B cell (primary cell): ENCODE results near the gene MAP7D3. TPM values are rescaled to one million over a fixed set of nuclear protein-coding genes. Genes with fewer than 3 reads are reported as not detected.

Experiments
- ATAC-seq: fragments of 200-7000 bp; cut with Tn5 transposase; one replicate; pipeline ENCODE4 v1.10.0; 2021; ENCODE audit warnings: low read depth, mild to moderate bottlenecking, moderate number of reproducible peaks, moderate library complexity
- CTCF ChIA-PET: fragments of 350-600 bp; sonication (Branson Sonifier 250); formaldehyde crosslinking; loops from one replicate; lab custom pipeline; 2021; ENCODE audit warnings: antibody characterized with exemption, inconsistent platforms; lab: Charles Lee
- POLR2A ChIA-PET: fragments of 350-600 bp; sonication (Branson Sonifier 250); formaldehyde crosslinking; loops from one replicate; lab custom pipeline; 2021; ENCODE audit warnings: antibody characterized with exemption; lab: Charles Lee
- DNase-seq: peaks from one replicate; pipeline ENCODE4 v3.0.0; 2013
- H2AFZ ChIP-seq: 2 replicates; pipeline ENCODE4 v1.6.1; 2012; ENCODE audit warnings: mild to moderate bottlenecking, low read depth, low read length; ENCODE audit not compliant: insufficient read depth, poor library complexity, severe bottlenecking
- H3K27ac ChIP-seq, 2 donors: 1 replicate in 1 of 2; 2 replicates in 1 of 2; pipeline ENCODE4 v1.5.1; 2012 to 2013; ENCODE audit warnings: low read length in 2 of 2, mild to moderate bottlenecking in 2 of 2, moderate library complexity in 1 of 2
- H3K27me3 ChIP-seq, 4 experiments: fragments of 200-600 bp in 1 of 4; sonication (generic) in 1 of 4; replicated peaks in 1 of 4; 1 replicate in 2 of 4; 2 replicates in 2 of 4; pipeline versions ENCODE4 v1.6.1 to v1.7.0; 2013 to 2016; ENCODE audit warnings: low read length in 3 of 4, mild to moderate bottlenecking in 2 of 4, mixed read lengths in 1 of 4, moderate library complexity in 1 of 4; ENCODE audit not compliant: insufficient read depth in 4 of 4, control insufficient read depth in 3 of 4; ENCODE audit errors: control extremely low read depth in 1 of 4
- H3K36me3 ChIP-seq, 2 experiments: replicated peaks in 1 of 2; 1 replicate in 1 of 2; 2 replicates in 1 of 2; pipeline versions ENCODE4 v1.6.1 to v1.7.1; 2013; ENCODE audit warnings: low read length in 1 of 2; ENCODE audit not compliant: insufficient read depth in 2 of 2, control insufficient read depth in 1 of 2; ENCODE audit errors: control extremely low read depth in 1 of 2, extremely low read depth in 1 of 2
- H3K4me1 ChIP-seq, 2 donors: fragments of 200-600 bp in 1 of 2; sonication (generic) in 1 of 2; 1 replicate in 1 of 2; 2 replicates in 1 of 2; pipeline versions ENCODE4 v1.5.1 to v1.6.1; 2013 to 2017; ENCODE audit warnings: low read length in 2 of 2; ENCODE audit not compliant: control insufficient read depth in 2 of 2, insufficient read depth in 2 of 2
- H3K4me2 ChIP-seq: replicated peaks from 2 replicates; pipeline ENCODE3; 2012; ENCODE audit warnings: mild to moderate bottlenecking, low read depth, low read length; ENCODE audit not compliant: poor library complexity, severe bottlenecking
- H3K4me3 ChIP-seq, 5 experiments: fragments of 200-600 bp in 1 of 5; sonication (generic) in 1 of 5; 1 replicate in 3 of 5; 2 replicates in 2 of 5; pipeline versions ENCODE4 v1.5.1 to v1.7.0; 2011 to 2016; ENCODE audit warnings: low read length in 4 of 5, mild to moderate bottlenecking in 4 of 5, low read depth in 2 of 5, control low read depth in 1 of 5, moderate library complexity in 1 of 5; ENCODE audit not compliant: insufficient read depth in 1 of 5; ENCODE audit errors: control extremely low read depth in 1 of 5, extremely low read depth in 1 of 5
- H3K79me2 ChIP-seq: fragments of 200-600 bp; sonication (generic); one replicate; pipeline ENCODE4 v1.6.0; 2016; ENCODE audit warnings: low read length; ENCODE audit not compliant: control insufficient read depth, insufficient read depth
- H3K9ac ChIP-seq: fragments of 200-600 bp; sonication (generic); 2 replicates; pipeline ENCODE4 v1.6.1; 2017; ENCODE audit warnings: mild to moderate bottlenecking, low read length, moderate library complexity
- H3K9me3 ChIP-seq, 3 donors: one replicate each; pipeline versions ENCODE4 v1.6.1 to v1.7.1; 2013; ENCODE audit warnings: low read length in 2 of 3; ENCODE audit not compliant: control insufficient read depth in 2 of 3, insufficient read depth in 1 of 3; ENCODE audit errors: control extremely low read depth in 1 of 3
- H4K20me1 ChIP-seq: 2 replicates; pipeline ENCODE4 v1.6.0; 2012; ENCODE audit warnings: mild to moderate bottlenecking, low read length; ENCODE audit not compliant: insufficient read depth, control insufficient read depth, poor library complexity, severe bottlenecking
- H3K27ac Mint-ChIP-seq: one replicate; pipeline ENCODE4 v1.8.0; 2021; ENCODE audit warnings: mixed read lengths
- H3K27me3 Mint-ChIP-seq: one replicate; pipeline ENCODE4 v1.8.0; 2021; ENCODE audit warnings: mixed read lengths
- H3K4me1 Mint-ChIP-seq: one replicate; pipeline ENCODE4 v1.8.0; 2021; ENCODE audit warnings: mixed read lengths
- H3K4me3 Mint-ChIP-seq: one replicate; pipeline ENCODE4 v1.8.0; 2021; ENCODE audit warnings: mixed read lengths
- H3K9me3 Mint-ChIP-seq: one replicate; pipeline ENCODE4 v1.8.0; 2022; ENCODE audit warnings: mixed read lengths; ENCODE audit not compliant: insufficient read depth
- EZH2 ChIP-seq: IDR thresholded peaks from 2 replicates; pipeline ENCODE4 v1.6.1; 2012; ENCODE audit warnings: borderline replicate concordance, low read depth, mild to moderate bottlenecking, moderate library complexity, low read length; ENCODE audit not compliant: insufficient read depth, poor library complexity, severe bottlenecking
- WGBS: methylation state at CpG from one replicate; pipeline ENCODE4 v1.1.5; 2013; ENCODE audit warnings: missing lambda C conversion rate; ENCODE audit not compliant: insufficient coverage; 5-methylcytosine and 5-hydroxymethylcytosine counted together
- intact Hi-C: fragments of 100-400 bp; cut with micrococcal nuclease; formaldehyde crosslinking; loops from one replicate; pipeline ENCODE4 v1.10.0; 2022
- polyA plus RNA-seq: library from polyadenylated mRNA; depleted of rRNA; stranded (reverse); fragments of >200 nt; gene quantifications from 2 replicates; pipeline ENCODE4 v1.2.3, GENCODE V29; 2012
- total RNA-seq, 2 donors: library from RNA; stranded (reverse); fragments of 120-200 nt in 1 of 2; gene quantifications; 1 replicate in 1 of 2; 2 replicates in 1 of 2; pipeline versions ENCODE4 v1.2.3 to v1.2.4, GENCODE V29; 2013 to 2022
- TF ChIP-seq, protein P1 (sequence below): fragments of 200-600 bp; IDR thresholded peaks from one replicate; pipeline ENCODE4 v1.8.0; 2022; ENCODE audit warnings: antibody characterized with exemption, mild to moderate bottlenecking

The MAP7D3 gene
- total and polyA plus RNA-seq, 2 donors (not counting 1 experiment from before 2014, with no cell fraction given): 3.8 to 13.0 TPM

DNA sequence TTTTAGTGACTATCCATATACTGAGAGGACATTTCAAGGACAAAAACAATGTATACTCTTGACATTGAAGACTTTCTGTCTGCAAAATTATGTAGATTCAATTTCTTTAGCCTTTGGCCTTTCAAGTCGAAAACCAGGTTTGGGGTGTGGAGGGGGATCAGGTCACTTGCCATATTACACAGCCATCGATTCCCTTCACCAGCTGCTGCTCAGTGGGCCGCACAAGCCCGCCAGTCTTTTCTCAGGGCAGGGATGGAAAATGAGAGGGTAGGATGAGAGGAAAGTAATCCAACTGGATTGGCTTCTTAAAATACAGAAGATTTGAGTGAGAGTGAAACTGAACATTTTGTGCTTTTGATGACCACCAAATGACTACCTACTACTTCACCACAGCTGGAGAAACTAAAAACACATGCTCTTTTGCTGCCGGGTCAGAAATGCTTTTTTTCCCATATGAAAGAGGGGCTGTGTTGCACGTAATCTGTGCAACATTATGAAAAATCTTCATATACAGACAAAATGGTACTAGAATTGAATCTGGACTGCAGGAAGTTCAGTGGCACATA, 52.4 kb downstream of the MAP7D3 start:
- Histone ChIP-seq H3K4me2 (no peak overlapping the region), H4K20me1 (no peaks in the 10 kb centered on the region), H3K9ac (no peak overlapping the region), H3K27ac (no peak overlapping the region), H2AFZ (no peak overlapping the region), H3K79me2 (no peaks in the 10 kb centered on the region), H3K27me3 (no peaks in the 10 kb centered on the region), H3K4me1 (peaks cover 5 to 6% of the 10 kb centered on the region in 2 donors), H3K4me3 (no peak overlapping the region), H3K36me3 (no peaks in the 10 kb centered on the region), H3K9me3 (no peaks in the 10 kb centered on the region)
- no peak overlapping the region for H3K27ac Mint-ChIP-seq
- no peaks in the 10 kb centered on the region for H3K27me3 Mint-ChIP-seq
- H3K9me3 Mint-ChIP-seq: no peaks in the 10 kb centered on the region
- DNase-seq (no peak), ATAC-seq (no peak)
- ChIA-PET POLR2A (no interaction called here), CTCF (no interaction called here)
- peaks cover 9% of the 10 kb centered on the region for H3K4me1 Mint-ChIP-seq
- TF ChIP-seq, protein P1, sequence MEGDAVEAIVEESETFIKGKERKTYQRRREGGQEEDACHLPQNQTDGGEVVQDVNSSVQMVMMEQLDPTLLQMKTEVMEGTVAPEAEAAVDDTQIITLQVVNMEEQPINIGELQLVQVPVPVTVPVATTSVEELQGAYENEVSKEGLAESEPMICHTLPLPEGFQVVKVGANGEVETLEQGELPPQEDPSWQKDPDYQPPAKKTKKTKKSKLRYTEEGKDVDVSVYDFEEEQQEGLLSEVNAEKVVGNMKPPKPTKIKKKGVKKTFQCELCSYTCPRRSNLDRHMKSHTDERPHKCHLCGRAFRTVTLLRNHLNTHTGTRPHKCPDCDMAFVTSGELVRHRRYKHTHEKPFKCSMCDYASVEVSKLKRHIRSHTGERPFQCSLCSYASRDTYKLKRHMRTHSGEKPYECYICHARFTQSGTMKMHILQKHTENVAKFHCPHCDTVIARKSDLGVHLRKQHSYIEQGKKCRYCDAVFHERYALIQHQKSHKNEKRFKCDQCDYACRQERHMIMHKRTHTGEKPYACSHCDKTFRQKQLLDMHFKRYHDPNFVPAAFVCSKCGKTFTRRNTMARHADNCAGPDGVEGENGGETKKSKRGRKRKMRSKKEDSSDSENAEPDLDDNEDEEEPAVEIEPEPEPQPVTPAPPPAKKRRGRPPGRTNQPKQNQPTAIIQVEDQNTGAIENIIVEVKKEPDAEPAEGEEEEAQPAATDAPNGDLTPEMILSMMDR: no peak
- no peak for TF ChIP-seq EZH2
- intact Hi-C loops: no loop called here
- H3K4me3 Mint-ChIP-seq: no peak overlapping the region
- WGBS: no CpG with 5 or more reads among the region's 6 CpGs

DNA sequence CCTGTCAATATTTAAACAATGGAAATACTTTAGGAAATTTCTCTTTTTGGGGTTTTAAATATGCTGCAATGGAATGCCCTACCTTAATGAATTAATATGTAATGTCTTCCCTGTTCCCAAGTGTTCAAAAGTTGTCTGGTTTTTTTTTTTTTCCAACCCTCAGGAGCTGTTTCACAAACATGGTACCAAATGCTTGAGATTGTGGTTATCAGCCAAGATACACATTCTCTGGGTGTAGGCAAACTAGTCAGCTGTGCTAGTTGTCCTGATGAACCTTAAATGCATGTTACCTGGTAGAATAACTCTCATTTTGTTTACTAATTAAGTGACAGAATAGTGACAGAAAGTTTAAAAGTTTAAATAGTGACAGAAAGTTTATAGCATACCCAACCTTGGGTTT, 53.2 kb downstream of the MAP7D3 start:
- H3K9me3 Mint-ChIP-seq: no peaks in the 10 kb centered on the region
- no peaks in the 10 kb centered on the region for H3K27me3 Mint-ChIP-seq
- Histone ChIP-seq H3K79me2 (no peaks in the 10 kb centered on the region), H3K27me3 (no peaks in the 10 kb centered on the region), H3K4me3 (no peak overlapping the region), H3K27ac (no peak overlapping the region), H3K9ac (no peak overlapping the region), H4K20me1 (no peaks in the 10 kb centered on the region), H2AFZ (no peak overlapping the region), H3K36me3 (no peaks in the 10 kb centered on the region), H3K4me2 (no peak overlapping the region), H3K4me1 (peaks cover 12 to 13% of the 10 kb centered on the region in 2 donors), H3K9me3 (no peaks in the 10 kb centered on the region)
- no peak for DNase-seq
- intact Hi-C loops: no loop called here
- peaks cover 17% of the 10 kb centered on the region for H3K4me1 Mint-ChIP-seq
- ChIA-PET POLR2A (interaction anchor here (0.7 kb wide), 1 partner anchor 97 kb away, joined by 5 read pairs; no protein-coding TSS in a partner anchor), CTCF (interaction anchor here (0.7 kb wide), 1 partner anchor 20 kb away, joined by 3 read pairs; no protein-coding TSS in a partner anchor)
- H3K4me3 Mint-ChIP-seq: no peak overlapping the region
- no peak for ATAC-seq
- no peak overlapping the region for H3K27ac Mint-ChIP-seq
- TF ChIP-seq, protein P1: no peak
- no peak for TF ChIP-seq EZH2
